H1 (cell line): Measurements from ENCODE around the gene TMEM121B.

Experiments used
- BRCA1 ChIP-seq: IDR thresholded peaks from 2 replicates; pipeline ENCODE4 v1.6.1; 2012; ENCODE audit warnings: low read depth, low read length, improper control_type of control experiment
- CTCF ChIP-seq, 3 experiments: IDR thresholded peaks; 1 replicate in 2 of 3; 2 replicates in 1 of 3; pipeline versions ENCODE4 v1.5.1 to v1.6.1; 2011; ENCODE audit warnings: low read length in 3 of 3, mild to moderate bottlenecking in 3 of 3, inconsistent platforms in 2 of 3, low read depth in 1 of 3, moderate library complexity in 1 of 3; ENCODE audit not compliant: insufficient read depth in 1 of 3; ENCODE audit errors: control extremely low read depth in 1 of 3
- NRF1 ChIP-seq: IDR thresholded peaks from 2 replicates; pipeline ENCODE4 v1.6.1; 2011; ENCODE audit warnings: mild to moderate bottlenecking, low read depth, low read length, improper control_type of control experiment
- POLR2A ChIP-seq, 2 experiments: IDR thresholded peaks; 1 replicate in 1 of 2; 2 replicates in 1 of 2; pipeline ENCODE4 v1.6.1; 2011; ENCODE audit warnings: low read depth in 2 of 2, low read length in 2 of 2, mild to moderate bottlenecking in 2 of 2; ENCODE audit errors: control extremely low read depth in 1 of 2
- POLR2AphosphoS5 ChIP-seq: IDR thresholded peaks from 2 replicates; pipeline ENCODE4 v1.6.1; 2011; ENCODE audit warnings: low read depth, low read length
- RBBP5 ChIP-seq: IDR thresholded peaks from 2 replicates; pipeline ENCODE4 v1.7.1; 2012; ENCODE audit warnings: low read depth, mild to moderate bottlenecking, inconsistent platforms, low read length, moderate library complexity, borderline replicate concordance
- RFX5 ChIP-seq: IDR thresholded peaks from 2 replicates; pipeline ENCODE4 v1.6.1; 2011; ENCODE audit warnings: low read depth, low read length, improper control_type of control experiment, borderline replicate concordance
- SP1 ChIP-seq: IDR thresholded peaks from 2 replicates; pipeline ENCODE4 v1.6.1; 2011; ENCODE audit warnings: low read depth, low read length
- TAF1 ChIP-seq: IDR thresholded peaks from 2 replicates; pipeline ENCODE4 v1.6.1; 2011; ENCODE audit warnings: mild to moderate bottlenecking, low read depth, low read length
- USF2 ChIP-seq: IDR thresholded peaks from 2 replicates; pipeline ENCODE4 v1.6.1; 2011; ENCODE audit warnings: low read length, improper control_type of control experiment

GRCh38 chr22:17107547-17107810, 13.7 kb downstream of the TMEM121B start:
- no peak for TF ChIP-seq CTCF (IDR thresholded peaks at IDR 0.05; ENCODE audit: control extremely low read depth in 1 of 3, insufficient read depth in 1 of 3, low read depth in 1 of 3, low read length in 3 of 3)
- TF ChIP-seq TAF1 = no peak
- TF ChIP-seq BRCA1 = no peak
- TF ChIP-seq POLR2AphosphoS5 = no peak
- no peak for TF ChIP-seq USF2
- TF ChIP-seq POLR2A (IDR thresholded peaks at IDR 0.05; ENCODE audit: control extremely low read depth in 1 of 2, low read depth in 2 of 2, low read length in 2 of 2) = no peak
- no peak for TF ChIP-seq NRF1
- no peak for TF ChIP-seq RFX5
- TF ChIP-seq RBBP5 = no peak
- TF ChIP-seq SP1 = no peak
